RWPE2 (cell line): ENCODE results near the gene EVA1A.
"Not testable (repeated sequence)": the region's sequence is repeated elsewhere in the genome, so short reads cannot be mapped to it uniquely, and the experiment has no call there.

Source experiments
- ATAC-seq: fragments of 200-7000 bp; cut with Tn5 transposase; 3 replicates; pipeline ENCODE4 v1.9.1; 2021; ENCODE audit warnings: low read depth
- DNase-seq: peaks from one replicate; pipeline ENCODE4 v3.0.0-alpha.2; 2020; ENCODE audit warnings: low spot score
- H3K27ac ChIP-seq: fragments of 450-650 bp; 2 replicates; pipeline ENCODE4 v1.5.1; 2017; ENCODE audit warnings: mild to moderate bottlenecking; ENCODE audit not compliant: poor library complexity, severe bottlenecking
- H3K27me3 ChIP-seq: fragments of 250-450 bp; sonication (Bioruptor Pico); 2 replicates; pipeline ENCODE4 v1.5.1; 2021; ENCODE audit warnings: mild to moderate bottlenecking, moderate library complexity; ENCODE audit not compliant: insufficient read depth, poor library complexity, severe bottlenecking
- H3K36me3 ChIP-seq: fragments of 250-450 bp; sonication (Bioruptor Pico); 2 replicates; pipeline ENCODE4 v1.5.1; 2020; ENCODE audit warnings: low read depth, mild to moderate bottlenecking, moderate library complexity
- H3K4me1 ChIP-seq: fragments of 250-450 bp; sonication (Bioruptor Pico); 2 replicates; pipeline ENCODE4 v1.5.1; 2021; ENCODE audit warnings: mild to moderate bottlenecking, moderate library complexity; ENCODE audit not compliant: insufficient read depth, poor library complexity, severe bottlenecking
- H3K4me3 ChIP-seq: fragments of 250-450 bp; sonication (Bioruptor Pico); 2 replicates; pipeline ENCODE4 v1.5.1; 2021; ENCODE audit warnings: mild to moderate bottlenecking, moderate library complexity; ENCODE audit not compliant: severe bottlenecking
- H3K9me3 ChIP-seq: fragments of 250-450 bp; sonication (Bioruptor Pico); 2 replicates; pipeline ENCODE4 v1.5.1; 2021; ENCODE audit warnings: mild to moderate bottlenecking, moderate library complexity; ENCODE audit not compliant: severe bottlenecking
- TF ChIP-seq, protein P1 (sequence below): fragments of 450-650 bp; IDR thresholded peaks from one replicate; pipeline ENCODE4 v1.5.1; 2017; ENCODE audit warnings: mild to moderate bottlenecking, moderate library complexity; ENCODE audit not compliant: poor library complexity, severe bottlenecking

EVA1A gene

DNA sequence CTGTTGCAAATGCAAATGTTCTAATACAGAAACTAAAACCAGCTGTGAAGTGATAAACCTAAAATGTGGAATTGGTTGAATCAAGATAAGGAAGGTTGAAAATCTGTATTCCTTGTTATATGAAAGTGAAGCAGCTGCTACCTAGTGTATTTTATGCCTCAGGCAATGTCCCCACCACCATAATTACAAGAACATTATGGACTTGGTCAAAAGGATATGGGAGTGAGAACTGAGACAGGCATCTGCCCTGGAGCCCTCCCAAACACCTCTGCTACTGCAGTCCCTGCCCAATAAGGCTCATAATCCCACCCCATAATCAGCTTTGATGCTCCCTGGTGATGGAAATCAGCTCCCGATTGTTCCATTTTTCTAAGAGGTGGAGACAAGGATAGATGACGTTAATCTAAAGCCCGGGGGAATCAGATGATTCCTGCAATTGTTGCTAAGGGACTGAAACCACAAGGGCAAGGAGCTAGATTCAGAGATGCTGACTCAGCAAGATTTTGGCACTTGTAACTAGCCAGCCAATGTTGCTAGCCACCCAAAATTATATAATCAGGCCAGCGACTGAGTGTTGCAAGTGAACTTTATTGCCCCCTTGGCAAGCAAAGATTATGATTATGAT, 69.5 kb downstream of the EVA1A start:
- H3K4me1 ChIP-seq: no peaks in the 10 kb centered on the region
- no peaks in the 10 kb centered on the region for H3K27me3 ChIP-seq
- TF ChIP-seq, protein P1, sequence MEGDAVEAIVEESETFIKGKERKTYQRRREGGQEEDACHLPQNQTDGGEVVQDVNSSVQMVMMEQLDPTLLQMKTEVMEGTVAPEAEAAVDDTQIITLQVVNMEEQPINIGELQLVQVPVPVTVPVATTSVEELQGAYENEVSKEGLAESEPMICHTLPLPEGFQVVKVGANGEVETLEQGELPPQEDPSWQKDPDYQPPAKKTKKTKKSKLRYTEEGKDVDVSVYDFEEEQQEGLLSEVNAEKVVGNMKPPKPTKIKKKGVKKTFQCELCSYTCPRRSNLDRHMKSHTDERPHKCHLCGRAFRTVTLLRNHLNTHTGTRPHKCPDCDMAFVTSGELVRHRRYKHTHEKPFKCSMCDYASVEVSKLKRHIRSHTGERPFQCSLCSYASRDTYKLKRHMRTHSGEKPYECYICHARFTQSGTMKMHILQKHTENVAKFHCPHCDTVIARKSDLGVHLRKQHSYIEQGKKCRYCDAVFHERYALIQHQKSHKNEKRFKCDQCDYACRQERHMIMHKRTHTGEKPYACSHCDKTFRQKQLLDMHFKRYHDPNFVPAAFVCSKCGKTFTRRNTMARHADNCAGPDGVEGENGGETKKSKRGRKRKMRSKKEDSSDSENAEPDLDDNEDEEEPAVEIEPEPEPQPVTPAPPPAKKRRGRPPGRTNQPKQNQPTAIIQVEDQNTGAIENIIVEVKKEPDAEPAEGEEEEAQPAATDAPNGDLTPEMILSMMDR: no peak
- no peak overlapping the region for H3K27ac ChIP-seq
- H3K9me3 ChIP-seq: no peaks in the 10 kb centered on the region
- no peak overlapping the region for H3K4me3 ChIP-seq
- DNase-seq (no peak), ATAC-seq (no peak)
- H3K36me3 ChIP-seq: no peaks in the 10 kb centered on the region

DNA sequence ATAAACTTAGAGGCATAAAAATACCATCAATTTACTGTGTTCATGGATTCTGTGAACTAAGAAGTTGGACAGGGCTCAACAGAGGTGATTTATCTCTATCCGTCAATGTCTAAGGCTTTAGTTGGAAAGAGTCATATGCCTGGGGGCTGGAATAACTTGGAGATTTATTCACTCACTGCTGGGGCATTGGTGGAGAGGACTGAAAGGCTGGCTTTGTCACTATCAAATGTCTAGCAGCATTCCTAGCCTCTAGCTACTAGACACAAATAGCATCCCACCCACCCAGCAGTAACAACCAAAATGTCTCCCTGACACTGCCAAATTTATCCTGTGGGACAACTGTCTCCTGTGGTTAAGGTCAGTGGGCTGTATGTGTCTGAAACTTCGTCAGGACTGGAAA, 71.0 kb downstream of the EVA1A start:
- TF ChIP-seq, protein P1: no peak
- Histone ChIP-seq H3K36me3 (no peaks in the 10 kb centered on the region), H3K4me1 (no peaks in the 10 kb centered on the region), H3K9me3 (no peaks in the 10 kb centered on the region), H3K4me3 (no peak overlapping the region), H3K27me3 (no peaks in the 10 kb centered on the region), H3K27ac (no peak overlapping the region)
- DNase-seq (no peak), ATAC-seq (no peak)

DNA sequence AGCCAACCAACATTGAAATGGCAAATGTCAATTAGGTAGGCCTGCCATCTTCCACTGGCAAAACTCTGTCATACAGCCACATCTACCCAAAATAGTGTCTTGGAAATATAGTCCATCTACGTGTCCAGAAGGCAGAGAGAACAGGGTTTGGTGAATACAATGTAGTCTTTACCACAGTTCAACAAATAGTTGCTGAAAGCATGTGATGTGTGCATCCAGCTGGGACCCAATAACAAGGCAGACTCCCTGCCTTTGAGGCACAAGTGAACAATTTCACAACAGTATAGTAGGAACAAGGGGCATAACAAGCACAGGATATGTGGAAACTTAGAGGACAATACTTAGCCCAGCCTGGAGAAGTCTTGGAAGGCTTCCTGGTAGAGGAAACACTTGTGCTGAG, 72.6 kb downstream of the EVA1A start:
- Histone ChIP-seq H3K27me3 (no peaks in the 10 kb centered on the region), H3K4me3 (no peak overlapping the region), H3K4me1 (no peaks in the 10 kb centered on the region), H3K9me3 (no peaks in the 10 kb centered on the region), H3K36me3 (no peaks in the 10 kb centered on the region), H3K27ac (no peak overlapping the region)
- TF ChIP-seq, protein P1: no peak
- DNase-seq (no peak), ATAC-seq (no peak)

DNA sequence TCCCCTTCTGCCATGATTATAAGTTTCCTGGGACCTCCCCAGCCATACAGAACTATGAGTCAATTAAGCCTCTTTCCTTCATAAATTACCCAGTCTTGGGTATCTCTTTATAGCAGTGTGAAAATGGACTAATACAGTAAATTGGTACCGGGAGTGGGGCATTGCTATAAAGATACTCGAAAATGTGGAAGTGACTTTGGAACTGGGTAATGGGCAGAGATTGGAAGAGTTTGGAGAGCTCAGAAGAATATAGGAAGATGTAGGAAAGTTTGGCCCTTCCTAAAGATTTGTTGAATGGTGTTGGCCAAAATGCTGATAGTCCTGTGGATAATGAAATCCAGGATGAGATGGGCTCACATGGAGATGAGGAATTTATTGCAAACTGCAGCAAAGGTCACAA, 74.0 kb downstream of the EVA1A start:
- not testable (repeated sequence) for H3K4me1 ChIP-seq, ATAC-seq, H3K27ac ChIP-seq

DNA sequence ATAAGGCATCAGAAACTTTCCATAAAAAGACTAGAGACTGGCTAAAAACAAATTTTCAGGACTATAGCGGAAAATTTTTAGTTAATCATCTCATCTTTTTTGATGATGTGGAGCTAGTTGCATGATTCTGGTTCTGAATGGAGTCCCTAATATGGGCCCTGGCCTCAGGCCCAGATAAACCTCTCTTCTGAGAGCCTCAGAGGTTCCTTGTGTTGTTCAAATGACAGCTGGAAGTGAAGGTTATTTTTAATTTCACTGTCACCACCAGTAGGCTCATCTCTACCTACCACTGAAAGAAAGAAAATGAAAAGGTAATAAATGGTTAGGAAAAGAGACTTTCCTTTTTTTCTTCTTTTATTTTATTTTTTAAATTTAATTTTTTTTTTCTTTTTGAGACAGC, 75.9 kb downstream of the EVA1A start:
- H3K27ac ChIP-seq: no peak overlapping the region
- H3K27me3 ChIP-seq: no peaks in the 10 kb centered on the region
- ATAC-seq (no peak), DNase-seq (no peak)
- H3K4me3 ChIP-seq: no peak overlapping the region
- no peaks in the 10 kb centered on the region for H3K9me3 ChIP-seq
- TF ChIP-seq, protein P1: no peak
- no peaks in the 10 kb centered on the region for H3K36me3 ChIP-seq
- H3K4me1 ChIP-seq: no peaks in the 10 kb centered on the region

More for the DNA sequence above, 74.0 kb downstream of the EVA1A start:
- not testable (repeated sequence) for H3K27me3 ChIP-seq, H3K4me3 ChIP-seq, H3K9me3 ChIP-seq, DNase-seq, H3K36me3 ChIP-seq
